GF-D8 (cell line): ENCODE measurements around the gene LRRC40.
"Not testable (repeated sequence)": the region's sequence is repeated elsewhere in the genome, so short reads cannot be mapped to it uniquely, and the experiment has no call there.

ENCODE experiments used
- DNase-seq: peaks from one replicate; lab custom pipeline; 2025; lab: John Stamatoyannopoulos, UW

Gene LRRC40

GRCh38 chr1:70202173-70202758 lies 3.1 kb downstream of the LRRC40 start:
- no peak for DNase-seq

- no peak for DNase-seq
These were observed 5.3 kb downstream of the LRRC40 start for GRCh38 chr1:70200065-70200464.

GRCh38 chr1:70196333-70196732 lies 9.0 kb downstream of the LRRC40 start:
- DNase-seq = no peak

- no peak for DNase-seq
These were observed 10.0 kb downstream of the LRRC40 start for GRCh38 chr1:70195342-70195741.

GRCh38 chr1:70194601-70195000 lies 10.8 kb downstream of the LRRC40 start:
- DNase-seq = no peak

DNA sequence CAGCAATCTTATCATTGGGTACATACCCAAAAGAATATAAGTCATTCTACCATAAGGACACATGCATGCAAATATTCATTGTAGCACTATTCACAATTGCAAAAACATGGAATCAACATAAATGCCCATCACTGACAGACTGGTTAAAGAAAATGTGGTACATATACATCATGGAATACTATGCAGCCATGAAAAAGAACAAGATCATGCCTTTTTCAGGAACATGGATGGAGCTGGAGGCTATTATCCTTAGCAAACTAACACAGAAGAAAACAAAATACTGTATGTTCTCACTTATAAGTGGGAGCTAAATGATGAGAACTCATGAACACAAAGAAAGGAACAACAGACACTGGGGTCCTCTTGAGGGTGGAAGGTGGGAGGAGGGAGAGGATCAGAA lies 12.9 kb downstream of the LRRC40 start:
- DNase-seq = not testable (repeated sequence)

- DNase-seq = no peak
These were observed 15.2 kb downstream of the LRRC40 start for GRCh38 chr1:70190180-70190579.

GRCh38 chr1:70188522-70188921 lies 16.9 kb downstream of the LRRC40 start:
- no peak for DNase-seq

DNA sequence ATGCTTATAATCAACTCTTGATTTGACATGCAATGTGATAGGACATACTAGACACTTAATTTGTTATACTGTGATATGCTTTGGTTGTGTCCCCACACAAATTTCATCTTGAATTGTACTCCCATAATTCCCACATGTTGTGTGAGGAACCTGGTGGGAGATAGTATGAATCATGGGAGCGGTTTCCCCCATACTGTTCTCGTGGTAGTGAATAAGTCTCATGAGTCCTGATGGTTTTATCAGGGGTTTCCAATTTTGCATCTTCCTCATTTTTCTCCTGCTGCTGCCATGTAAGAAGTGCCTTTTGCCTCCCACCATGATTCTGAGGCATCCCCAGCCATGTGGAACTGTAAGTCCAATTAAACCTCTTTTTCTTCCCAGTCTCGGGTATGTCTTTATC lies 20.2 kb downstream of the LRRC40 start:
- DNase-seq = not testable (repeated sequence)

DNA sequence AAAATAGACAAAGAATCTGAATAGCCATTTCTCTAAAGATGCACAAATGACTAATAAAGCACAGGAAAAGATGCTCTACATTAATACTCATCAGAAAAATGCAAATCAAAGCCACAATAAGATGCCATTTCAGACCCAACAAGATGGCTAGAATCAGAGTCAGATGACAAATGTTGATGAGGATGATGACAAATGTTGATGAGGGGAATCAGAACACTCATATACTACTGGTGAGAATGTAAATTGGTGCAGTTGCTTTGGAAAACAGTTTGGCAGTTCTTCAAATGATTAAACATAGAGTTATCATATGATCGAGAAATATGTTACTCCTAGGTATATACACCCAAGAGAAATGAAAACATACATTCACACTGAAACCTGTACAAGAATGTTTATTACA lies 33.9 kb downstream of the LRRC40 start:
- DNase-seq = no peak

GRCh38 chr1:70169018-70169839 lies 36.1 kb downstream of the LRRC40 start:
- DNase-seq = no peak

DNA sequence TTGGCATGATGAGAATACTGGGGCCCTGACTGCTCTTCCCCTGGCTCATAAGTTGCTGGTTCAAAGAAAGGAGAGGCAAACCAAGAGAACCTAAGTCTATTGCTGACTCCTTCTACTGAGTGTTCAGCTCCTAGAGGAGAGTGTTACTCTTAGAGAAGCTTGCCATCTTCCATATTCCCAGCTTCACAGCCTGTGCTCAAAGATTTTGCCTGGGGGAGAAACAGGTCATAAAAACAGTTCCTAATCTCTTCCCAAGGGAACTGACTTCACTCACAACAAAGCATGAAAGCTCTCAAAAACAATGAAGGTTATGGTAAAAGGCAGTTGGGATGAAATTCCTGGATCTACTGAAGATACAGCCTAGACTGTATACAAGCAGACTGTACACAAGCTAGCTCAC lies 37.1 kb downstream of the LRRC40 start:
- DNase-seq = no peak

DNA sequence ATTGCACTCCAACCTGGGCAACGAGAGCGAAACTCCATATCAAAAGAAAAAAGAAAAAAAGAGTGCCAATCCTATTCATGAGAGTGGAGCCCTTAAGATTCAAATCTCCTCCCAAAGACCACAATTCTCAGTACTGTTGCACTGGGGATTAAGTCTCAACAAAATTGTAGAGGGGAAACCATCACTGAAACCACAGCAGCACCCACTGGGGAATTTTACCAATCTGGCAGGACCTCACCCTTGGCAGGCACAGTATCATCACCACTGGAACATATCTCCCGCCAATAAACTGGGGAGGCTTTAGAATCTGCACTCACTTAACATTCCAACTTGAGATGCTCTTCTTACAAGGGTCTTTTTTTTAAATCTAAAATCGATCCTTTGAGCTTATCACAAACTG lies 41.0 kb downstream of the LRRC40 start:
- no peak for DNase-seq

DNA sequence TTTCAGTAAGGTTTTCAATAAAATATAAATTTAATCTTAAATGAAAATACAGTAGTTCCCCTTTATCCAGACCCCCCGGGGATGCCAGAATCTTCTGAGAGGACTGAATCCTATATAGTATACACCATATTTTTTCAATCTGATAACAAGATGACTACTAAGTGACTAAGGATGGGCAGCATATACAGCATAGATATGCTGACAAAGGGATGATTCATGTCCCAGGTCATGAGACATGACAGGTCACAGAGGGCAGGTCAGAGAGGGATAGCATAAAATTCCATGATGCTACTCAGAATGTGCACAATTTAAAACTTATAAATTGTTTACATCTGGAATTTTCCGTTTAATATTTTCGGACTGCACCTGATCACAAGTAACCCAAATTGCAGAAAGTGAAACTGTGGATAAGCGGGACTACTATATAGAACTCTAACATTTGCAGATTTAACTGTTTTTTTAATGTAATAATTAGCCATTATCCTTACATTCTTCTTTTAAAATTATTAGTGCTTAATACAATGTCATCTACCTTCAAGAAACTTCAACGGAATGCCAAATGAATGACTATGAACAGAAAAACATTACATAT lies 48.8 kb downstream of the LRRC40 start:
- DNase-seq = no peak

DNA sequence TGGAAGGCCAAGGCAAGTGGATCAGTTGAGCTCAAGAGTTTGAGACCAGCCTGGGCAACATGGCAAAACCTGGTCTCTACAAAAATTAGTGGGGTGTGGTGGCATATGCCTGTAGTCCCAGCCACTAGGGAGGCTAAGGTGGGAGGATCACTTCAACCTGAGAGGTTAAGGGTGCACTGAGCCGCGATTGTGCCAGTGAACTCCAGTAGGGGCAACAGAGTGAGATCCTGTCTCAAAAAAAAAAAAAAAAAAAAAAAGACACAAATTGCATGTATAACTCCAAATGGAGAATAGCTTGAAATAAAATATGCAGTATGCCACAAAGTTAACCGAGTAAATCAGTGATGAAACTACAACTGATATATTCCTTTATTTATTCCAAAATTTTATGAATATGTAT lies 51.6 kb downstream of the LRRC40 start:
- no peak for DNase-seq

DNA sequence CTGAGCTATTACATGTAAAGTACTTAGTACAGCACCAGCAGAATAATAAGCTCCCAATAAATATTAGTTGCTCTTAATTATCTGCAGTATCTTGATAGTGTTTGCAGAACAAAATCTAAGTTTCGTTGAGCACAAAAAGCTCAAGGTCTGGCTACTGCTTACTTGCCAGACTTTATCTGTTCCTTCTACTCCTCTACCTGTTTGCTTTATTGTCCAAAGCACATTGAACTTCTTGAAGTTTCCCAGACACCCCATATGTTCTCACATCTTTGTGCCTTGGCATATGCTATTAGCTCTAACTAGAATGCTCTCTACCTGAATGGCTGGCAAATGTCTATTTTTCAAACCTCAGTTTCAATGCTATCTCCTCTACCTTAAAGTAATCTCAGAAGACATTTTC lies 54.9 kb downstream of the LRRC40 start:
- DNase-seq = no peak

GRCh38 chr1:70146488-70146887 lies 58.9 kb downstream of the LRRC40 start:
- no peak for DNase-seq

GRCh38 chr1:70143048-70143659 lies 62.2 kb downstream of the LRRC40 start:
- DNase-seq = no peak

GRCh38 chr1:70142075-70142474 lies 63.3 kb downstream of the LRRC40 start:
- no peak for DNase-seq

DNA sequence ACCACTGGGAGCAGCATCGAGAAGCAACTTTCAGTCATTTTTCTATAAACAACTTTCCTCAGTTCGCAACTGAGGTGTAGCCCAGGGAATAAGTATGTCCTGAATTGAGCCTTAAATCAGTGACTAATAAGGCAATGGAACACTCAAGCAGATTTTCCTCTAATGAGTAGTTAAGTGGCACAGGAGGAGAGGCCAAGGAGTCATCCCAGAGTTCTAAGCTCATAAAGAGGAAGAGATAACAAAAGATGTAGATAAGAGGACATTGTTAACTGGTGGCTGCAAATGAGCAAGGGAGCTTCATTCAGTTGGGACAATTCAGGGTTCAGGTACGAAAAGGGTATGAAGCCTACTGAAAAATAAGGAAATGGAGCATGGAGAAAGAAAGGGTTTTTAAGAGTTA lies 64.5 kb downstream of the LRRC40 start:
- DNase-seq = no peak

DNA sequence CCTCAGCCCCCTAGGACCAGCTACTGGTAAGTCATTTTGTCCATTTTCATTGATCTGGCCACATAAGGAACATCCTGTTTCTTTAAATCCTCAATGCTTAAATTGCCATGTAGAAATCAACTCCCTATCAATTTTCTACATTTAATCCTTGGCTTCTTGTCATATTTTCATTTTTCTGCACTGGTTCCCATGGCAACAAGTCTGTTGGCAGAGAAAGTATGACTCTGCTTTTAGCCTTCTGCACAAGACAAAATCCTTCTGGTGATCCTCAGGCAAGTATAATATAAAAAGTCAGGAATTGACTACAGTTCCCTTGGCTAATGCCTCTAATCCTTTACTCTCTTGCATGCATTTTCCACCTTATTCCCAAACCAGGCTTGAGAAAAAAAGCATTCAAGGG lies 65.0 kb downstream of the LRRC40 start:
- no peak for DNase-seq

DNA sequence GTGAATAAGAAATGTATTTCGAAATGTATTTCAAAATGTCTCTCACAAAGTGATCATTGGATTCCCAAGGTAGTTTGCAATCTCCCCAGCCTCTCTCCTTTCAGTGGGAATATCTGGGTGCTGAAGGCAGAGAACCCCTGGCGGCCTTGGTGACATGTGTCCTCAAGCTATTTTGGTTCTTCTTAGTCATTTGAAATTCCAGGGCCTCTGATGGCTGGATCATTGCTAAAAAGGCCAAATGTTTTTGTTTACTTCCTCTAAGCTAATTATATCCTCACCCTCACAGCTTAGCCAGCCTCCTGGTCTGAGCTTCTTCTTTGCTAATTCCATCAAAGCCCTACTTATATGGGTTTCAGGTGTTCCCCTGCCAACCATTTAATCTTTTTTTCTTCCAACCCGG lies 71.2 kb downstream of the LRRC40 start:
- no peak for DNase-seq

DNA sequence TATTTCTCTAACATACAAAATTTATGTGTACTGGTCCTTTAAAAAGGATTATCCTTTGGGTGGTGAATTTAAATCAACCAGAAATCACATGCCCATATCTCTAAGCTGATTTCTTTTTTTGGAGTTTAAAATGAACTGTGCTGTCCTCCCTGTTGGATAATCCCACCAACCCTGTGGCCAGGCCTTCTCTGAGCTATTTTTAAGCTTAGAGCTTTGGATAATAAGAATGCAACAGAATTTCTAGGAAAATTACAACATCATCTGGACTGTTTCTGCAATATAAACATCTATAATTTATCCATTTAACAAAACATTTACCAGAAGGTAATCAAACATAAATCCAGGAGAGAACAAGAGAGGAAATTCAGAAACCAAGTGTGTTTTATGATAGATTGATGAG lies 88.3 kb downstream of the LRRC40 start:
- DNase-seq = no peak
